IMR-90 (cell line): ENCODE data around the gene SOCS2. TPM values are rescaled to one million over a fixed set of nuclear protein-coding genes. Genes with fewer than 3 reads are reported as not detected.
A peak's percentile ranks its signal among the peaks of the same experiment; 100 is the strongest.

Source experiments
- ATAC-seq: fragments of 200-7000 bp; cut with Tn5 transposase; 2 replicates; pipeline ENCODE4 v1.9.1; 2020; ENCODE audit warnings: low read depth, mild to moderate bottlenecking, moderate library complexity
- BruUV-seq: library from RNA; stranded (reverse); fragments of 400-500 nt; replicated peaks from 2 replicates; lab custom pipeline; 2021; lab: Mats Ljungman, UMichigan
- CTCF ChIA-PET: fragments of 300-600 bp; formaldehyde crosslinking; extraction: SDS; loops from one replicate; lab custom pipeline; 2021; ENCODE audit warnings: antibody characterized with exemption; lab: Yijun Ruan, JAX
- POLR2A ChIA-PET: fragments of 300-600 bp; sonication (Branson Sonifier 250); formaldehyde crosslinking; loops from one replicate; lab custom pipeline; 2022; ENCODE audit warnings: antibody characterized with exemption; ENCODE audit not compliant: unreplicated experiment; lab: Charles Lee
- DNase-seq: peaks from one replicate; pipeline ENCODE4 v3.0.0; 2013
- H2AFZ ChIP-seq: replicated peaks from 2 replicates; pipeline ENCODE3; 2013; ENCODE audit warnings: low read length, mild to moderate bottlenecking; ENCODE audit not compliant: poor library complexity
- H2AK5ac ChIP-seq: 2 replicates; pipeline ENCODE4 v1.6.1; 2013; ENCODE audit warnings: low read depth, low read length, inconsistent platforms
- H2AK9ac ChIP-seq: replicated peaks from 2 replicates; pipeline ENCODE3; 2013; ENCODE audit warnings: mild to moderate bottlenecking, low read depth, low read length, moderate library complexity; ENCODE audit not compliant: poor library complexity
- H2BK120ac ChIP-seq: 2 replicates; pipeline ENCODE4 v1.6.1; 2013; ENCODE audit warnings: low read depth, low read length, inconsistent platforms
- H2BK15ac ChIP-seq: 3 replicates; pipeline ENCODE4 v1.6.1; 2013; ENCODE audit warnings: low read depth, low read length, inconsistent platforms
- H2BK20ac ChIP-seq: 2 replicates; pipeline ENCODE4 v1.6.1; 2013; ENCODE audit warnings: low read depth, mild to moderate bottlenecking, inconsistent platforms, low read length, moderate library complexity
- H2BK5ac ChIP-seq: 2 replicates; pipeline ENCODE4 v1.6.1; 2013; ENCODE audit warnings: mild to moderate bottlenecking, low read depth, low read length, inconsistent platforms; ENCODE audit not compliant: poor library complexity, severe bottlenecking
- H3K14ac ChIP-seq: replicated peaks from 2 replicates; pipeline ENCODE4 v1.6.1; 2013; ENCODE audit warnings: low read depth, low read length, inconsistent platforms
- H3K18ac ChIP-seq: 2 replicates; pipeline ENCODE4 v1.6.1; 2013; ENCODE audit warnings: low read depth, low read length, control low read depth
- H3K23ac ChIP-seq: 2 replicates; pipeline ENCODE4 v1.6.1; 2013; ENCODE audit warnings: low read depth, low read length, inconsistent platforms
- H3K27ac ChIP-seq: 2 replicates; pipeline ENCODE4 v1.5.1; 2013; ENCODE audit warnings: mild to moderate bottlenecking, control low read depth, low read length; ENCODE audit not compliant: insufficient read depth
- H3K27me3 ChIP-seq: 2 replicates; pipeline ENCODE4 v1.6.1; 2013; ENCODE audit warnings: low read length; ENCODE audit not compliant: control insufficient read depth, insufficient read depth
- H3K36me3 ChIP-seq: 2 replicates; pipeline ENCODE4 v1.6.1; 2013; ENCODE audit warnings: low read length, mixed read lengths; ENCODE audit not compliant: control insufficient read depth, insufficient read depth
- H3K4ac ChIP-seq: 2 replicates; pipeline ENCODE4 v1.6.1; 2013; ENCODE audit warnings: low read depth, low read length, inconsistent platforms
- H3K4me1 ChIP-seq: 2 replicates; pipeline ENCODE4 v1.6.1; 2013; ENCODE audit warnings: low read length, mixed read lengths; ENCODE audit not compliant: control insufficient read depth, insufficient read depth
- H3K4me2 ChIP-seq: 2 replicates; pipeline ENCODE4 v1.6.1; 2013; ENCODE audit warnings: low read depth, mild to moderate bottlenecking, control low read depth, low read length, moderate library complexity
- H3K4me3 ChIP-seq: 2 replicates; pipeline ENCODE4 v1.5.1; 2013; ENCODE audit warnings: low read depth, mild to moderate bottlenecking, control low read depth, low read length, moderate library complexity; ENCODE audit not compliant: insufficient read depth
- H3K56ac ChIP-seq: 2 replicates; pipeline ENCODE4 v1.6.1; 2013; ENCODE audit warnings: low read length, inconsistent platforms; ENCODE audit not compliant: insufficient read depth; ENCODE audit errors: extremely low read depth
- H3K79me1 ChIP-seq, 2 experiments: 2 replicates each; pipeline ENCODE4 v1.6.1; 2013; ENCODE audit warnings: low read length in 2 of 2, inconsistent platforms in 1 of 2, low read depth in 1 of 2
- H3K9ac ChIP-seq: 2 replicates; pipeline ENCODE4 v1.6.1; 2013; ENCODE audit warnings: low read depth, low read length, control low read depth
- H3K9me1 ChIP-seq: 2 replicates; pipeline ENCODE4 v1.6.1; 2013; ENCODE audit warnings: low read length, inconsistent platforms; ENCODE audit not compliant: insufficient read depth
- H3K9me3 ChIP-seq: 2 replicates; pipeline ENCODE4 v1.6.1; 2013; ENCODE audit warnings: low read length; ENCODE audit not compliant: control insufficient read depth, insufficient read depth
- H4K20me1 ChIP-seq: 2 replicates; pipeline ENCODE4 v1.6.1; 2013; ENCODE audit warnings: low read length, inconsistent platforms; ENCODE audit not compliant: insufficient read depth
- H4K5ac ChIP-seq: 2 replicates; pipeline ENCODE4 v1.6.1; 2013; ENCODE audit warnings: mild to moderate bottlenecking, low read depth, low read length, control low read depth
- H4K8ac ChIP-seq, 2 experiments: 2 replicates each; pipeline ENCODE4 v1.6.1; 2013; ENCODE audit warnings: low read depth in 2 of 2, low read length in 2 of 2, control low read depth in 1 of 2, inconsistent platforms in 1 of 2
- H4K91ac ChIP-seq: 2 replicates; pipeline ENCODE4 v1.6.1; 2013; ENCODE audit warnings: low read depth, low read length, inconsistent platforms; ENCODE audit not compliant: insufficient read depth
- CEBPB ChIP-seq: IDR thresholded peaks from 2 replicates; pipeline ENCODE4 v1.6.1; 2012; ENCODE audit warnings: low read depth, low read length, improper control_type of control experiment
- CHD1 ChIP-seq: IDR thresholded peaks from 2 replicates; pipeline ENCODE4 v1.6.1; 2012; ENCODE audit warnings: low read depth, low read length, improper control_type of control experiment
- FOS ChIP-seq: fragments of 150-350 bp; IDR thresholded peaks from 2 replicates; pipeline ENCODE4 v1.6.1; 2016; ENCODE audit warnings: low read depth, low read length
- MAFK ChIP-seq: IDR thresholded peaks from 2 replicates; pipeline ENCODE4 v1.6.1; 2012; ENCODE audit warnings: low read depth, low read length, improper control_type of control experiment
- MAZ ChIP-seq: IDR thresholded peaks from 2 replicates; pipeline ENCODE4 v1.6.1; 2012; ENCODE audit warnings: low read depth, mild to moderate bottlenecking, low read length, improper control_type of control experiment, moderate library complexity, borderline replicate concordance
- MXI1 ChIP-seq: IDR thresholded peaks from 2 replicates; pipeline ENCODE4 v1.6.1; 2012; ENCODE audit warnings: low read depth, mild to moderate bottlenecking, low read length, moderate library complexity, borderline replicate concordance
- NFE2L2 ChIP-seq: fragments of 150-350 bp; IDR thresholded peaks from 2 replicates; pipeline ENCODE4 v1.6.1; 2016; ENCODE audit warnings: low read depth, mild to moderate bottlenecking, low read length
- POLR2A ChIP-seq: IDR thresholded peaks from 2 replicates; pipeline ENCODE4 v1.6.1; 2012; ENCODE audit warnings: mild to moderate bottlenecking, low read depth, low read length
- RAD21 ChIP-seq: IDR thresholded peaks from 2 replicates; pipeline ENCODE4 v1.6.1; 2012; ENCODE audit warnings: low read length, improper control_type of control experiment
- RCOR1 ChIP-seq: IDR thresholded peaks from 2 replicates; pipeline ENCODE4 v1.6.1; 2012; ENCODE audit warnings: mild to moderate bottlenecking, low read length, improper control_type of control experiment; ENCODE audit not compliant: insufficient replicate concordance
- RFX5 ChIP-seq: IDR thresholded peaks from 2 replicates; pipeline ENCODE4 v1.8.0; 2012; ENCODE audit warnings: low read depth, mild to moderate bottlenecking, low read length, moderate library complexity
- SMC3 ChIP-seq: fragments of 150-350 bp; IDR thresholded peaks from 2 replicates; pipeline ENCODE4 v1.6.1; 2016; ENCODE audit warnings: low read depth, mild to moderate bottlenecking, antibody characterized with exemption, low read length, moderate library complexity
- WGBS, 2 experiments: methylation state at CpG; one replicate each; pipeline versions ENCODE4 v1.1.5 to v1.1.7; 2013; ENCODE audit warnings: missing lambda C conversion rate in 2 of 2; ENCODE audit not compliant: insufficient read length in 1 of 2; ENCODE audit errors: extremely low coverage in 2 of 2; 5-methylcytosine and 5-hydroxymethylcytosine counted together
- dilution Hi-C: fragments of 300-500 bp; cut with HindIII; formaldehyde crosslinking; loops from one replicate; pipeline ENCODE4 v1.14.3; 2018; ENCODE audit warnings: low sequenced_read_pairs; ENCODE audit not compliant: unreplicated experiment
- in situ Hi-C: fragments of 300-500 bp; cut with MboI; formaldehyde crosslinking; loops from 3 replicates; pipeline ENCODE4 v1.14.3; 2019; ENCODE audit warnings: low sequenced_read_pairs, inconsistent platforms, mixed read lengths
- intact Hi-C: fragments of 100-400 bp; cut with micrococcal nuclease; formaldehyde crosslinking; loops from 2 replicates; pipeline ENCODE4 v1.10.0; 2022
- polyA plus RNA-seq, 3 experiments: library from polyadenylated mRNA; depleted of rRNA; stranded (reverse); fragments of >200 nt; gene quantifications; 2 replicates each; pipeline ENCODE4 v1.2.3, GENCODE V29; 2012; ENCODE audit warnings: low replicate concordance in 1 of 3
- total RNA-seq: library from RNA; depleted of rRNA; stranded (reverse); fragments of >200 nt; gene quantifications from 2 replicates; pipeline ENCODE4 v1.2.3, GENCODE V29; 2012
- TF ChIP-seq, protein P1 (sequence below): conservative IDR thresholded peaks from 2 replicates; pipeline ENCODE4 v1.5.1; 2012; ENCODE audit warnings: mild to moderate bottlenecking, low read depth, low read length, improper control_type of control experiment
- TF ChIP-seq, protein P2 (sequence below): fragments of 150-350 bp; IDR thresholded peaks from 2 replicates; pipeline ENCODE4 v1.6.1; 2017; ENCODE audit warnings: mild to moderate bottlenecking, antibody characterized with exemption, low read length, low read depth
- TF ChIP-seq, protein P3 (sequence below): fragments of 150-350 bp; IDR thresholded peaks from 2 replicates; pipeline ENCODE4 v1.6.1; 2016; ENCODE audit warnings: low read depth, mild to moderate bottlenecking, low read length, moderate library complexity, borderline replicate concordance

Gene SOCS2
- total and polyA plus RNA-seq, 2 of the 4 experiments (the other 2 are of a cell fraction) = 12.0 to 12.4 TPM

GRCh38 chr12:93614917-93615596, 42.6 kb downstream of the SOCS2 start:
- dilution Hi-C loops = no loop called here
- ChIA-PET POLR2A (no interaction called here), CTCF (no interaction called here)
- peak overlapping the region; percentile 84; the same call in 1 of the 3 replicates for H2BK15ac ChIP-seq
- no CpG with 5 or more reads among the region's 2 CpGs for WGBS, 2 experiments
- H3K9me3 ChIP-seq = no peaks in the 10 kb centered on the region
- H3K18ac ChIP-seq = no peak overlapping the region
- no peak overlapping the region for H2AK9ac ChIP-seq
- no peaks in the 10 kb centered on the region for H3K36me3 ChIP-seq
- no peak overlapping the region for H3K14ac ChIP-seq
- peaks cover 10% of the 10 kb centered on the region for H3K9me1 ChIP-seq
- in situ Hi-C loops = no loop called here
- DNase-seq (peak; percentile 22), ATAC-seq (peak; percentile 65)
- H3K4ac ChIP-seq = peak overlapping the region; percentile 46; the same call in 1 of the 2 replicates
- H3K27ac ChIP-seq = no peak overlapping the region
- H2BK20ac ChIP-seq = peak overlapping the region; percentile 37; the same call in 1 of the 2 replicates
- no peaks in the 10 kb centered on the region for H4K20me1 ChIP-seq
- peak overlapping the region; percentile 88; the same call in 1 of the 2 replicates for H2AK5ac ChIP-seq
- H2BK120ac ChIP-seq = 0 out of 2 replicates have a peak overlapping the region, but pooled peaks have one; percentile 20
- H4K8ac ChIP-seq = no peak overlapping the region
- no peak overlapping the region for H2AFZ ChIP-seq
- no peak overlapping the region for H3K9ac ChIP-seq
- H4K91ac ChIP-seq = no peak overlapping the region
- H3K79me1 ChIP-seq = peaks cover 0 to 8% of the 10 kb centered on the region in 2 experiments; a peak in 1 of 4 replicates
- H3K23ac ChIP-seq = no peak overlapping the region
- no peak overlapping the region for H3K4me3 ChIP-seq
- H3K27me3 ChIP-seq = no peaks in the 10 kb centered on the region
- intact Hi-C loops = no loop called here
- BruUV-seq = no TSS peak
- H4K5ac ChIP-seq = no peak overlapping the region
- no peak overlapping the region for H2BK5ac ChIP-seq
- no peak overlapping the region for H3K56ac ChIP-seq
- H3K4me1 ChIP-seq = peaks cover 5% of the 10 kb centered on the region
- H3K4me2 ChIP-seq = no peak overlapping the region
- TF ChIP-seq SMC3 (no peak), CHD1 (no peak), RAD21 (no peak), POLR2A (no peak), NFE2L2 (no peak), CEBPB (no peak), MAZ (no peak), RFX5 (no peak), MXI1 (no peak), FOS (no peak), MAFK (no peak), RCOR1 (no peak)
- TF ChIP-seq, protein P1, sequence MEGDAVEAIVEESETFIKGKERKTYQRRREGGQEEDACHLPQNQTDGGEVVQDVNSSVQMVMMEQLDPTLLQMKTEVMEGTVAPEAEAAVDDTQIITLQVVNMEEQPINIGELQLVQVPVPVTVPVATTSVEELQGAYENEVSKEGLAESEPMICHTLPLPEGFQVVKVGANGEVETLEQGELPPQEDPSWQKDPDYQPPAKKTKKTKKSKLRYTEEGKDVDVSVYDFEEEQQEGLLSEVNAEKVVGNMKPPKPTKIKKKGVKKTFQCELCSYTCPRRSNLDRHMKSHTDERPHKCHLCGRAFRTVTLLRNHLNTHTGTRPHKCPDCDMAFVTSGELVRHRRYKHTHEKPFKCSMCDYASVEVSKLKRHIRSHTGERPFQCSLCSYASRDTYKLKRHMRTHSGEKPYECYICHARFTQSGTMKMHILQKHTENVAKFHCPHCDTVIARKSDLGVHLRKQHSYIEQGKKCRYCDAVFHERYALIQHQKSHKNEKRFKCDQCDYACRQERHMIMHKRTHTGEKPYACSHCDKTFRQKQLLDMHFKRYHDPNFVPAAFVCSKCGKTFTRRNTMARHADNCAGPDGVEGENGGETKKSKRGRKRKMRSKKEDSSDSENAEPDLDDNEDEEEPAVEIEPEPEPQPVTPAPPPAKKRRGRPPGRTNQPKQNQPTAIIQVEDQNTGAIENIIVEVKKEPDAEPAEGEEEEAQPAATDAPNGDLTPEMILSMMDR = no peak
- TF ChIP-seq, protein P2, sequence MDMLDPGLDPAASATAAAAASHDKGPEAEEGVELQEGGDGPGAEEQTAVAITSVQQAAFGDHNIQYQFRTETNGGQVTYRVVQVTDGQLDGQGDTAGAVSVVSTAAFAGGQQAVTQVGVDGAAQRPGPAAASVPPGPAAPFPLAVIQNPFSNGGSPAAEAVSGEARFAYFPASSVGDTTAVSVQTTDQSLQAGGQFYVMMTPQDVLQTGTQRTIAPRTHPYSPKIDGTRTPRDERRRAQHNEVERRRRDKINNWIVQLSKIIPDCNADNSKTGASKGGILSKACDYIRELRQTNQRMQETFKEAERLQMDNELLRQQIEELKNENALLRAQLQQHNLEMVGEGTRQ = no peak
- TF ChIP-seq, protein P3, sequence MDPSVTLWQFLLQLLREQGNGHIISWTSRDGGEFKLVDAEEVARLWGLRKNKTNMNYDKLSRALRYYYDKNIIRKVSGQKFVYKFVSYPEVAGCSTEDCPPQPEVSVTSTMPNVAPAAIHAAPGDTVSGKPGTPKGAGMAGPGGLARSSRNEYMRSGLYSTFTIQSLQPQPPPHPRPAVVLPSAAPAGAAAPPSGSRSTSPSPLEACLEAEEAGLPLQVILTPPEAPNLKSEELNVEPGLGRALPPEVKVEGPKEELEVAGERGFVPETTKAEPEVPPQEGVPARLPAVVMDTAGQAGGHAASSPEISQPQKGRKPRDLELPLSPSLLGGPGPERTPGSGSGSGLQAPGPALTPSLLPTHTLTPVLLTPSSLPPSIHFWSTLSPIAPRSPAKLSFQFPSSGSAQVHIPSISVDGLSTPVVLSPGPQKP = no peak
